Smooth muscle cell of the brain vasculature (primary cell): ENCODE results near the gene ULK3.

ENCODE experiments used
- DNase-seq: peaks from one replicate; pipeline ENCODE4 v3.0.0-alpha.2; 2012; ENCODE audit warnings: low read depth, low spot score

ULK3 gene

DNA sequence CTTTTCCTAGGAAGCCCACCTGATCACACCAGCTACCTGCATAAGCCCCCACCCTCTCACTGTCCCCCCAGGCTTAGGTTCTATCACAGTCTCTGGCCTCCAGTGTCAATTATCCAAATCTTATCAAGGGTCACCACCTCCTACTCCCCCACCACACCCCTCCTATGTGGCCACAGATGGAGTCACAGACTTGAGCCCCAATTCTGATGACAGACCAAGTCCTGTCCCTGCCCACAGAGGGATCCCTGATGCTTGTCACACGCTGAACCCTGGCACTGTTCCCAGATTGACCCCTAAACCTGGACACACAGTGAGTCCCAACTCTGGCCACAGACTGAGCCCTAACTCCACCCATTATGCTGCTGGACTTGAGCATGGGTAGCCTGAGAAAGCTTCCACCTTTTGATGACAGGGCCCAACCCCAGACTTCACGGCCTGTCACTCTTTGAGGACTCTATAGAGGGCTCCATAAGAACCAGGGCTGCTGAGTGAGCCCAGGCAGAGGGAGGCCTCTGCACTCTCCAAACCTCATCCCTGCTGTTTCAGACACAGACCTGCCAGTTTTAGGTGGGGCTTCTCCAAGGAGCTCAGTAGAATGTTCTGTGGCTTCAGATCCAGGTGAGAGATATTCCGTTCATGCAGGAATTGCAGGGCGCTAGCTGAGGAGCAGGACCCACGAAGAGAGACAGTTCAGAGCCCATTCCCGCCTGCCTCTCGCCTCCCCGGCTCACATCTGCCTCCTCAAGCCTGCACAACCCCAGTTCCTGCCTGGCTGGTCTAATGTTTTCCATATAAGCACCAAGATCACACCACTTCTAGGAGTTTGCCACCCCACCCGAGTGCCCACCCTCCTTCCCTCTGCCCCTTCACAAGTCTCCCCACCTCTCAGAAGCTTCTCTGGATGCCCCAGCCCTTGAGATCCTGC, 1.8 kb downstream of the ULK3 start:
- no peak for DNase-seq

GRCh38 chr15:74839526-74840395, 3.2 kb downstream of the ULK3 start:
- no peak for DNase-seq

DNA sequence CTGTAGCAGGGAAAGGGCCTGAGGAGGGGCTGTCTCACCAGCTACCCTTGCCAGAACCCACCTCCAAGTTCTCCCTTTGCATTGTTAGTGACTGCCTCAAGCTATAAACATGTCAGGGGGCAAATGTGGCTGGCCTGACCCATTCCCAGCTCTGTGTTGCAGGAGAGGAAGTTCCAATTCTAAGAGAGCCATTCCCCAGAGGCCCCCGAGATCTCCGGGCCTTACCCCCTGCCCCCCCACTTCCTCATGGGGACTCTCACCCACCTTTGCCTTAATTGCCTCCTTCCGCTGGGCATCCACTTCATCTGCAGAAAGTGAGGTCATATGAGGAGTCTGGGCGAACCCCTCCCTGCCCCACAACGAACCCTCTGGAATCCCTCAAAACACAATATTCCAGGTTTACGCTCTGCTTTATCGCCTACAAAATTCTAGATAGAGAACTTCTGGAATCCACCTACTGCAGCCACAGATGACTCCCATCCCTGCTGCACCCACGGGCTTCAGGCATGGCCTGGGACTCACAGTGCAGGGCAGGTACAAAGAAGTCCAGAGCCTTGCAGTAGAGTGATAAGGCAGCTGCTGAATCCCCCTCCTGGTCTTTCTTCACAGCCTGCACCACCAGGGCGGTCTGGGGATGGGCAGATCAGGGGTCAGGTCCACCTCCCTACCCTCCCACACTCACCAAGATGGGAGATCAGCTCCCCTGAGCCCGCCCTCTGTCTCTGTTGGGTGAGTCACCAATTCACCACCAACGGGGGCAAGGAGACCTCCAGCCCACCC, 4.0 kb downstream of the ULK3 start:
- no peak for DNase-seq

DNA sequence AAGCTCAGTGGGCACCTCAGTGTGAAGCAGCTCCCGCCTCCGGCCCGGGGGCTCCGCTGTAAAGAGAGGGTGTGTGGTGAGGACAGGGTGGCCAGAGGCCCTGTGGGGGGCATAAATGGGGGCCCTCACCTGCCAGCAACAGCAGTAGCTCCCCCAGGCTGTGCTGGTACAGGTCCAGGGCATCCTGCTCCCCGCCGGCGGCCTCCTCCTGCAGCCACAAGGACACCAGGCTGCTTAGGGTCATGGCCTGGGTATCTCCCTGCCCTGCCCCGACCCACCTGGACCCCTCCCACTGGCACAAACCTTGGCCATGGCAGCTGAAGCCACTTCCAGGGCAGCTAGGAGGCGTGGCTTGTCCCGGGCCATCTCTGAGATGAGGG, 4.8 kb downstream of the ULK3 start:
- no peak for DNase-seq

DNA sequence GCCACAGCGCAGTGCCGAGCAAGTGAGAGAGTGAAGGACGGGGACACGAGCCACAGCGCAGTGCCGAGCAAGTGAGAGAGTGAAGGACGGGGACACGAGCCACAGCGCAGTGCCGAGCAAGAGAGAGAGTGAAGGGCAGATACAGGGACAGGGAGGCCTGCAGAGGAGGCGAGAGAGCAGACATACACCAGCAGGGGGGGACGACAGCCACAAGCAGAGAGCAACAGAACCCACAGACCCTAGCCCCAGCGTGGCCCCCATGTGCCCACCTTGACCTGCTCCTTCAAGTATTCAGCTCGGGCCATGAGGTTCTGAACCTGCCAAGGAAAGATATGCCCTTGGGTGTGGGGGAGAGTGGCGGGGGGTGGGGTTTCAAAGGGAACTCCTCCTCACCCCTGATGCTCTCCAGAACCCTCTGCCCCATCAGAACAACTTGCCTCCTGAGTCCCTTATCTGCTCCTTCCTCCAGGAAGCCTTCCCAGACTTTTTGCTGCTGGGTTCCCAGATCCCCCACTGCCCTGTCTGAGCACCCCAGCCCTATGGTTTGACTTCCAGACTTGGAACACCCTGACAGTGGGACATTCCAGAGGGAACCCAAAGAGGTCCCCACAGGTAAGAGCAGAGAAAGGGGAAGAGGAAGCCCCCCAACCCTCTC, 5.3 kb downstream of the ULK3 start:
- no peak for DNase-seq

- DNase-seq, result no peak
Observed at GRCh38 chr15:74836846-74837245, 6.1 kb downstream of the ULK3 start.

GRCh38 chr15:74835312-74835823, 7.6 kb downstream of the ULK3 start:
- no peak for DNase-seq

- DNase-seq, result no peak
Observed at GRCh38 chr15:74833376-74834107, 9.4 kb downstream of the ULK3 start.

GRCh38 chr15:74832826-74833225, 10.1 kb downstream of the ULK3 start:
- no peak for DNase-seq

DNA sequence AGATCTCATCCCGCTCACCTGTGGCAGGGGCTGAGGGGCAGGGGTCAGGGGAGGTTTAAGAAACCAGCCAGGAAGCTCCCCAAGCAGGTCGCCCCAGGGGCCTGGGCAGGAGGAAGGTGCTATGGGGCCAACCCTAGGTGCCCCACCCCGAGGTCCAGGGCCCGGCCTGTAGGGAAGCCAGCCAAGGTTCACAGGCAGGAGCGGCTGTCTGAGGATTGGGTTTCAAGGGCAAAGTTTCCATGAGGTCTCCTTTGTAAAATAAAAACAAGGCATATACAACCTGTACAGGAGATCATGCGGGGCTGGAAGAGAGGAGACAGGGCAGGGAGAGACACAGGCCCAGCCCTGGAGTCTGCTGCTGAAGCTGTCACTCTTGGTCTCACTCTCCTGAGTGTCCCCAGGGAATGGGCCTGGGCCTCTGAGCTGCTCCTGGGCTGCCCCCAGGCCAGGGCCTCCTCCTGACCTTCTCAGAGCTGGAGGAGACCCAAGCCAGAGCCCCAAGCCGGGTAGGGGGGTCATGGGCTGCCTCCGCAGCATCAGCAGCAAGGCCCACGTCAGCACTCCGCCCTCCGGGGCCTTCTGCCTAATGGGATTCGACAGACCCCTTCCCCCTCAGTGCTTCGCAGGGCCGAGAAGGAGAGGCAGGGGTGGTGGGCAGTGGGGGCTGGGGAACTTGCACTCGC, 11.0 kb downstream of the ULK3 start:
- DNase-seq, result no peak

DNA sequence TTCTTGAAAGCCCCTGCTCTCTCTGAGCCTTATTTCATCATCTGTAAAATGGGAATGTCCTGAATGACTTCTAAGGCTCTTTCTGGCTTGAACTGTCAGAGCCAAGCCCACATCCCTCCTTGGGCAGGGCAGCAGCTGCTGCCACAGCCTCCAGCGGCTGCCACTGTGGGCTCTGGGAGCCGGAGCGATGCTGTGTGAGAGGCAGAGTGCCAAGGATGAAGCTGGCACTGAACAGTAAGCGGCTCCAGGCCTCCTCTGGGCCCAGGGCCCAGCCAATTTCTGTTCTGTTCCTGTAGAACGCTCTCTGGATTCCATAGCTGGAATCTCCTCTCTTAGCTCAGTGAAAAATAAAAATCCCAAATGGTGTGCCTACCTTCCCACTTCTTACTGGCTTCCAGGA, 12.1 kb downstream of the ULK3 start:
- no peak for DNase-seq

DNA sequence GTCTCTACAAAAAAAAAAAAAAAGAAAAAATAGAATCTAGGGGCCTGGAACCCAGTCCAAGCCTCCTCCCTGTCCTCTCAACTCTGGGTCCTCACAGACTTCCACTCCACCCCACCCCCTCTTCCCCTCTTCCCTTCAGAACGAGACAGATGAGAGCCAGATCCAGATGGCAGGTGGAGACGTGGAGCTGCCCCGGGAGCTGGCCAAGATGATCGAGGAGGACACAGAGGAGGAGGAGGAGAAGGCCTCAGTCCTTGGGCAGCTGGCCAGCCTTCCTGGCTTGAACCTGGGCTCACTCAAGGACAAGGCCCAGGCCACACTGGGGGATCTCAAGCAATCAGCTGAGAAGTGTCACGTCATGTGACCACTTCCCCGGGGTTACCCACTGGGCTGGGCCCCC, 13.0 kb downstream of the ULK3 start:
- DNase-seq, result no peak

- DNase-seq, result no peak
Observed at GRCh38 chr15:74829486-74829885, 13.5 kb downstream of the ULK3 start.

GRCh38 chr15:74828835-74829234, 14.1 kb downstream of the ULK3 start:
- DNase-seq, result no peak

DNA sequence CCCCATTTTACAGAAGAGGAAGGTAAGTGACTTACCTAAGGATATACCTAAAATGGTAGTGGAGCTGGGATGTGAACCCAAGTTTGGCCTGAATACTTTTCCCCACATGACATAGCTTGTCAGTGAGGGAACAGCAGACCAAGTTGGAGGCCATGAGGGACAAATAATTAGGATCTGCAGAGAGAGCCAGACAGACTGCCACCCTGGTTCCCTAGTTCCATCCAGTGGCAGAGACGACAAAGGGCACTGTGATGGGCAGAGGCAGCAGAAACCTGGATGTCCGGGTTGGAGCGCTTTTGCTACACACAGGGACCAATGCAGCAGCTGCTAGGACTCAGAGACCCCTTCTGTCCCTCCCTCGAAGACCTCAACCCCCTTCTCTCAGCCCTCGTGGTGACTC, 15.3 kb downstream of the ULK3 start:
- DNase-seq, result no peak

DNA sequence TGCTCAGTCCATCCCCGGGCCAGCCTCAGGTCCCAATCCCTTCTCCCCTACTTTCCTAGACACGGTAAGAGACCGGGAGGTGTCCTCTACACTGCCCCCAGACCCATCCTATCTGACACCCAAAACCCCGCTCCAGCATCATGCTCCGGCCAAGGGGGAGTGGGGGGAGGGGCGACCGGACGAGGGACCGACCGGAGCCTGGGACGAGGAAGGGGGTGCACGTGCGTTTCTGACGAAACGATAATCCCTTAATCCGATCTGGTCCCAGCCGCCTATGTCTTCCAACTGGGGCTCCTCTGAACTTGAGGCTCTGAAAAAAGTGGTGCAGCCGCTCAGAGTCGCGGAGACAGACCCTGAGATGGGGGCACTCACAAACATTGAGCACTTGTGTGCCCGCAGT, 16.0 kb downstream of the ULK3 start:
- no peak for DNase-seq

DNA sequence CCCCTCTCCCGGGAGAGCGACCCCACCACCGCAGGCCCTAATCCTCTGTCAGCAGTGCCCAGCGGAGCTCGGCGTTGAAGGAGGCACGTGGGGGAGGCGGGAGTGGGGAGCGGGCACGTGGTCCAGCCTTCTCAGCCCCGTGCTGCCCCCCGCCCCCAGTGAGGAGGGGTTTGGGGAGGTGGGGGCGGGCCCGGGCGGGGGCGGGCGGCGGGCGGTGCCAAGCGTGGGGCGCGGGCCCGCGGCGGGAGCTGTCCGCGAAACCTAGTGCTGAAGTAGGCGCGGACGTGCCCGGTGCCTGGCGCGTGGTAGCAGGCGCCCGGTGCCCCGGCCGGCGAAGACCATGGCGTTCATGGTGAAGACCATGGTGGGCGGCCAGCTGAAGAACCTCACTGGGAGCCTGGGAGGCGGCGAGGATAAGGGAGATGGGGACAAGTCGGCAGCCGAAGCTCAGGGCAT, 16.6 kb downstream of the ULK3 start, which contains the start of gene CPLX3:
TSS of gene CPLX3 (plus strand) at position 264 of the 456 bp plus-strand sequence. CDS start at position 341, 77 bp downstream.
- DNase-seq, result no peak

DNA sequence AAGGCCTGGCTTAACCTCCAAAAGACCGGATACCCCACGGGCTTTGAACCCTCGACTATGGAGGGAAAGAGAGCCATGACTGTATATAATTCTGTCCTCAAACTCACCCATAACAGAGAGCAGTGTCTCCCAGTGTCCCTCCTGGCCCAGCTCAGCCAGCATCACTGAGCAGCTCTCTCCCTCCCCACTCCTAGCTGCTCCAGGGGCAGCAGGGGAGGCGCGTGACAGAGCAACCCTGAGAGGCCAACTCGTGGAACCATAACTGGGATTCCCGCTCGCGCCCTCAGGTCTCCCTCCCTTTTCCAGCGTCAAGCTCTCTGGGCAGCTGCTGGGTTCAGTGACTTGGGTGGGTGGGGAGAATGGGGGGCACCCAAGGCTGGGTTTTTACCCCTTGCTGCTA, 17.1 kb downstream of the ULK3 start:
- DNase-seq, result no peak

GRCh38 chr15:74824976-74825375, 18.0 kb downstream of the ULK3 start:
- no peak for DNase-seq

DNA sequence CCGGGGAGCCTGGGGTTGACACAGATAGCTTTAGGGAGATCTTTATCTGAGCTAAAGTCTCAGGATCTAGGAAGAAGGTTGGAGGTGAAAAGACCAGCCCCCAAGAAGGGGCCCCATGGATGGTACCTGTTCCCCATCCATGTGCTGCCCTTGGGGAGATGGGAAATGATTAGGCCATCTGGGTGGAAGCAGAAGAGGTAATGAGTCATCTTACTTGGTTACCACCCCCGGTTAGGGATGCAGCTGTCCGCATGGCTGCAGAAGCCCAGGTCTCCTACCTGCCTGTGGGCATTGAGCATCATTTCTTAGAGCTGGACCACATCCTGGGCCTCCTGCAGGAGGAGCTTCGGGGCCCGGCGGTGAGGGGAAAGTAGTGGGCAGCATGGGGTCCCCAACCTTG, 19.6 kb downstream of the ULK3 start:
- no peak for DNase-seq
